Measurements from ENCODE around the gene MED15. TPM values are rescaled to one million over a fixed set of nuclear protein-coding genes. Genes with fewer than 3 reads are reported as not detected.

Gene MED15
- total RNA-seq, 4 donors from 2014 or later = 30.6 to 62.3 (median 54.3) TPM

GRCh38 chr22:20563466-20563906 is 56.1 kb downstream of the MED15 start:
- no peaks in the 10 kb centered on the region for H3K9me3 ChIP-seq
- H3K4me3 ChIP-seq = no peak overlapping the region
- ATAC-seq = no peak
- no peak overlapping the region for H3K27ac ChIP-seq
- WGBS, 2 donors (ENCODE audit: low coverage in 1 of 2) = 67 to 88% methylated on average over 1 to 4 of the region's 4 CpGs
- H3K27me3 ChIP-seq = no peaks in the 10 kb centered on the region
- peaks cover 2 to 36% (median 22%) of the 10 kb centered on the region in 3 donors for H3K4me1 ChIP-seq
- peaks cover 0 to 85% of the 10 kb centered on the region in 2 donors for H3K36me3 ChIP-seq
- TF ChIP-seq POLR2AphosphoS5 (IDR thresholded peaks at IDR 0.05) = no peak
- no peak for TF ChIP-seq CTCF (IDR thresholded peaks at IDR 0.05)
- no peak for TF ChIP-seq POLR2A (IDR thresholded peaks at IDR 0.05)
- no peak for TF ChIP-seq EP300 (IDR thresholded peaks at IDR 0.05)

GRCh38 chr22:20563941-20564371 is 56.5 kb downstream of the MED15 start:
- Histone ChIP-seq H3K4me1 (peaks cover 6 to 41% (median 26%) of the 10 kb centered on the region in 3 donors), H3K4me3 (no peak overlapping the region), H3K27ac (peak overlapping the region in 1 of 4 donors; percentile 8), H3K27me3 (no peaks in the 10 kb centered on the region), H3K36me3 (peaks cover 0 to 85% of the 10 kb centered on the region in 2 donors), H3K9me3 (no peaks in the 10 kb centered on the region)
- TF ChIP-seq EP300 (IDR thresholded peaks at IDR 0.05) (no peak), POLR2A (IDR thresholded peaks at IDR 0.05) (no peak), CTCF (IDR thresholded peaks at IDR 0.05) (no peak), POLR2AphosphoS5 (IDR thresholded peaks at IDR 0.05) (no peak)
- ATAC-seq = no peak
- 73 to 75% methylated on average over 10 to 12 of the region's 13 CpGs for WGBS, 2 donors (ENCODE audit: low coverage in 1 of 2)

GRCh38 chr22:20565079-20565734 is 57.8 kb downstream of the MED15 start:
- no peaks in the 10 kb centered on the region for H3K9me3 ChIP-seq
- H3K27me3 ChIP-seq = no peaks in the 10 kb centered on the region
- peaks cover 6 to 53% (median 35%) of the 10 kb centered on the region in 3 donors for H3K4me1 ChIP-seq
- ATAC-seq = no peak
- H3K27ac ChIP-seq = peak overlapping the region in 3 of 4 donors; percentile 49 to 76 (median 72)
- no peak for TF ChIP-seq CTCF (IDR thresholded peaks at IDR 0.05)
- no peak for TF ChIP-seq EP300 (IDR thresholded peaks at IDR 0.05)
- TF ChIP-seq POLR2A (IDR thresholded peaks at IDR 0.05) = no peak
- no peak for TF ChIP-seq POLR2AphosphoS5 (IDR thresholded peaks at IDR 0.05)
- H3K36me3 ChIP-seq = peaks cover 0 to 82% of the 10 kb centered on the region in 2 donors
- no peak overlapping the region for H3K4me3 ChIP-seq
- 82% methylated on average over 9 of the region's 13 CpGs; no CpG with 5 or more reads in 1 of the 2 donors for WGBS, 2 donors (ENCODE audit: low coverage in 1 of 2)

GRCh38 chr22:20565761-20566160 is 58.4 kb downstream of the MED15 start:
- H3K27ac ChIP-seq = peak overlapping the region in 3 of 4 donors; percentile 49 to 76 (median 72)
- H3K36me3 ChIP-seq = peaks cover 0 to 83% of the 10 kb centered on the region in 2 donors
- no peak overlapping the region for H3K4me3 ChIP-seq
- no peaks in the 10 kb centered on the region for H3K27me3 ChIP-seq
- peaks cover 6 to 55% (median 35%) of the 10 kb centered on the region in 3 donors for H3K4me1 ChIP-seq
- no peaks in the 10 kb centered on the region for H3K9me3 ChIP-seq
- no peak for ATAC-seq
- 76% methylated on average over 4 of the region's 4 CpGs; no CpG with 5 or more reads in 1 of the 2 donors for WGBS, 2 donors (ENCODE audit: low coverage in 1 of 2)
- TF ChIP-seq EP300 (IDR thresholded peaks at IDR 0.05) (no peak), POLR2AphosphoS5 (IDR thresholded peaks at IDR 0.05) (no peak), POLR2A (IDR thresholded peaks at IDR 0.05) (no peak), CTCF (IDR thresholded peaks at IDR 0.05) (no peak)
